HL-60 (cell line): ENCODE results near the gene CALR3.

Experiments
- POLR2AphosphoS5 ChIP-seq: IDR thresholded peaks from 2 replicates; pipeline ENCODE4 v1.6.1; 2012; ENCODE audit warnings: low read depth
- TF ChIP-seq, protein P1 (sequence below): IDR thresholded peaks from one replicate; pipeline ENCODE4 v1.5.1; 2011; ENCODE audit warnings: low read length, control low read depth, inconsistent platforms; ENCODE audit not compliant: insufficient read depth

DNA sequence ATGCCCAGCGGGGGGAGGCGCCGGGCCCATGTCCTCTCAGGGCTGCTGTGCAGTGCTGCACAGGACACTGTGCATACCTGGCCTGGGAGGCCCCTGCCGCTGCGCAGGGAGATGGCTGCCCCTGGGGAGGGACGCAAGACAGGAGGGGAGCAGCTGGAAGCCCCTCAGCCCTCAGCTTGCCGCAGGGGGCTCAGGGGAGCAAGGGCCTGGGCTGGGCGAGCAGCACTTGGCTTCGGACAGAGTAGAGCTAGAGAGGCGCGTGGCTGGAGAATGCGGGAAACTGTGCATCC lies 35.4 kb upstream of the CALR3 start:
- no peak for TF ChIP-seq POLR2AphosphoS5
- TF ChIP-seq, protein P1, sequence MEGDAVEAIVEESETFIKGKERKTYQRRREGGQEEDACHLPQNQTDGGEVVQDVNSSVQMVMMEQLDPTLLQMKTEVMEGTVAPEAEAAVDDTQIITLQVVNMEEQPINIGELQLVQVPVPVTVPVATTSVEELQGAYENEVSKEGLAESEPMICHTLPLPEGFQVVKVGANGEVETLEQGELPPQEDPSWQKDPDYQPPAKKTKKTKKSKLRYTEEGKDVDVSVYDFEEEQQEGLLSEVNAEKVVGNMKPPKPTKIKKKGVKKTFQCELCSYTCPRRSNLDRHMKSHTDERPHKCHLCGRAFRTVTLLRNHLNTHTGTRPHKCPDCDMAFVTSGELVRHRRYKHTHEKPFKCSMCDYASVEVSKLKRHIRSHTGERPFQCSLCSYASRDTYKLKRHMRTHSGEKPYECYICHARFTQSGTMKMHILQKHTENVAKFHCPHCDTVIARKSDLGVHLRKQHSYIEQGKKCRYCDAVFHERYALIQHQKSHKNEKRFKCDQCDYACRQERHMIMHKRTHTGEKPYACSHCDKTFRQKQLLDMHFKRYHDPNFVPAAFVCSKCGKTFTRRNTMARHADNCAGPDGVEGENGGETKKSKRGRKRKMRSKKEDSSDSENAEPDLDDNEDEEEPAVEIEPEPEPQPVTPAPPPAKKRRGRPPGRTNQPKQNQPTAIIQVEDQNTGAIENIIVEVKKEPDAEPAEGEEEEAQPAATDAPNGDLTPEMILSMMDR, result no peak
